HG03025 (cell line): ENCODE measurements around the gene VIPR2.

Experiments used
- ATAC-seq: cut with Tn5 transposase; IDR thresholded peaks from one replicate; pipeline ENCODE4 v1.9.1; 2021; ENCODE audit warnings: mild to moderate bottlenecking, moderate library complexity; ENCODE audit not compliant: unreplicated experiment, low FRiP score

Gene VIPR2

GRCh38 chr7:159048656-159049055 lies 96.0 kb downstream of the VIPR2 start:
- ATAC-seq, result no peak

- no peak for ATAC-seq
Observed at GRCh38 chr7:159047536-159047935, 97.1 kb downstream of the VIPR2 start.

GRCh38 chr7:159046300-159046699 lies 98.4 kb downstream of the VIPR2 start:
- no peak for ATAC-seq

DNA sequence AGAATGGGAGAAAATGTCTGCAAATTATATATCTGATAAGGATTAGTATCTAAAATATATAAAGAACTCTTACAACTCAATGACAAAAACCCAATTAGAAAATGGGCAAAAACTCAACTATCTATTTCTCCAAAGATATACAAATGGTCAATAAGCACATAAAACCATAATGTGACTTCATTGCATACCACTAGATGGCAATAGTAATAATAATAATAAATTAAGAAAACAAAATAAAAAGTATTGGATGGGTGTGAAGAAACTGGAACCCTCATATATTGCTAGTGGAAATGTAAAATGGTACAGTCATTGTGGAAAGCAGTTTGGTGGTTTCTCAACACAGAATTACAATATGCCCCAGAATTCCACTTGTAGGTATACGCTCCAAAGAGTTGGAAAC lies 98.8 kb downstream of the VIPR2 start:
- no peak for ATAC-seq

GRCh38 chr7:159042581-159043101 lies 102.0 kb downstream of the VIPR2 start:
- ATAC-seq, result no peak

GRCh38 chr7:159042103-159042502 lies 102.6 kb downstream of the VIPR2 start:
- ATAC-seq, result no peak

GRCh38 chr7:159040912-159041711 lies 103.6 kb downstream of the VIPR2 start:
- no peak for ATAC-seq

- no peak for ATAC-seq
Observed at GRCh38 chr7:159040146-159040545, 104.5 kb downstream of the VIPR2 start.

GRCh38 chr7:159039716-159040115 lies 105.0 kb downstream of the VIPR2 start:
- ATAC-seq, result no peak

DNA sequence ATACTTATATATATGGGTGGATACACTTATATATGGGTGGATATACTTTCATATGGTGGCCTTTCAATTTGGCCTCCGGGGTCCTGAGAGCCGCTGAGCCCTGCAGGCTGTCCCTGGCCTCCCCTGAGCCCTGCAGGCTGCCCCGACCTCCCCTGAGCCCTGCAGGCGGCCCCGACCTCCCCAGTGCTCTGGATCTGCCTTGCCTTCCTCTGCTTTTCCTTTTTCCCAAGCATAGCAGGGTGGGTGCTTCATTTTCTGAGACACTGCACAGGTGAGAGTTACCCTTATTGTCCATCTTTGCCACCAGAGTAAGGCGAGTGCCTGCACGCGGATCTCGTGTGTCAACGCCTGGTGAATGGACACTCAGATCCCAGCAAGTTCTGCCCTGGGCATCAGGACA lies 106.6 kb downstream of the VIPR2 start:
- no peak for ATAC-seq

- no peak for ATAC-seq
Observed at GRCh38 chr7:159036916-159037605, 107.6 kb downstream of the VIPR2 start.

GRCh38 chr7:159035571-159036073 lies 109.0 kb downstream of the VIPR2 start:
- ATAC-seq, result no peak

- no peak for ATAC-seq
Observed at GRCh38 chr7:159034988-159035387, 109.7 kb downstream of the VIPR2 start.

- no peak for ATAC-seq
Observed at GRCh38 chr7:159034394-159034793, 110.3 kb downstream of the VIPR2 start.

- ATAC-seq, result no peak
Observed at GRCh38 chr7:159033956-159034355, 110.7 kb downstream of the VIPR2 start.

- ATAC-seq, result no peak
Observed at GRCh38 chr7:159033473-159033825, 111.2 kb downstream of the VIPR2 start.

DNA sequence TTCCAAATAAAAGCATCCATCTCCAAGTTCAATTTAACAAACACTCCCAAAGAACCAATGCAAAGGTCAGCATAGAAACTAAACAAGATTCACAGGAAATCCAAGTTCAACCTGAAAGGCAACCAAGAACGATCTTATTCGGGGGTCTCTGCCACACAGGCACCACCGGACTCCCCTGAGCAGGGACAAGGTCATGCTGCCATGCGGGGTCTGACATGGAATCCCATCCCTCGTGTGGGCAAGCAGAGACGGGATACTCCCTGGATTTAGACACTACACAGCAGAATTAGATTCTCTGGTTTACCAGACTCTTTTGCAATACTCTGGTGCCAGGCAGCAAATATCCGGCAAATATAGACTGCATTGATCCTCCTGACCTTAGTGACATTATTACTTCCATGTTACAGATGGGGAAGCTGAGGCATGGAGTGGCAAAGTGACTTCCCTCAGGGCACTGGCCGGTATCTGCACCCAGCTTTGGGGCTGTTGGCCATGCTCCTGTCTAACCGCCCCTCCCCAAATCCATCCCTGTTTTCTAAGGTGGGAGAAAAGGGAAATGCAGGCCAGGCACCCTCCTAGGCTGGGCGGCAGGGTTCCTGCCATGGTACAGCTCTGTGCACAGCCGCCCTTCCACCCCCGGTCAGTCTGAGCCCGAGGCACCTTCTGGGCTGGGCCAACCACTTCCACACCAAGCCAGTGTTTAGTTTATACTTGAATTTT lies 111.8 kb downstream of the VIPR2 start:
- no peak for ATAC-seq

DNA sequence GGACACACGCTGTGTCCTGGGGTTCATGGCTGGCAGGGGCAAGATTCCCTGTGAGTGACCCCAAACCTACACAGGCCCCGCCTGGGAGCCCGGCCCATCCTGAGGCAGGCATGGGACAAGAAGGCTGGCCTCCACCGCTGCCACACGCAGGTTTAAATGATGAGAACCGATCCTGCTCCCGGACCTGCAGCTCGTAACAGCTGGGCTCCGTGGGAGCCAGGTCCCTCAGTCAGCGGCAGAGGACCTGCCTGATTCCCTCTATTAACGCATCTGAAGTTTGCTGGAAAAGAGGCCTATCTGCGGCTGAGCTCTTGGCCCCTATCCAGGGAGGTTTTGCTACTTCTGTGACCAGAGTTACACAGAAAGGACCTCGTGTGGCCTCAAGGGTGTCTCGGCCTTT lies 112.3 kb downstream of the VIPR2 start:
- no peak for ATAC-seq

- no peak for ATAC-seq
Observed at GRCh38 chr7:159031750-159032149, 112.9 kb downstream of the VIPR2 start.

DNA sequence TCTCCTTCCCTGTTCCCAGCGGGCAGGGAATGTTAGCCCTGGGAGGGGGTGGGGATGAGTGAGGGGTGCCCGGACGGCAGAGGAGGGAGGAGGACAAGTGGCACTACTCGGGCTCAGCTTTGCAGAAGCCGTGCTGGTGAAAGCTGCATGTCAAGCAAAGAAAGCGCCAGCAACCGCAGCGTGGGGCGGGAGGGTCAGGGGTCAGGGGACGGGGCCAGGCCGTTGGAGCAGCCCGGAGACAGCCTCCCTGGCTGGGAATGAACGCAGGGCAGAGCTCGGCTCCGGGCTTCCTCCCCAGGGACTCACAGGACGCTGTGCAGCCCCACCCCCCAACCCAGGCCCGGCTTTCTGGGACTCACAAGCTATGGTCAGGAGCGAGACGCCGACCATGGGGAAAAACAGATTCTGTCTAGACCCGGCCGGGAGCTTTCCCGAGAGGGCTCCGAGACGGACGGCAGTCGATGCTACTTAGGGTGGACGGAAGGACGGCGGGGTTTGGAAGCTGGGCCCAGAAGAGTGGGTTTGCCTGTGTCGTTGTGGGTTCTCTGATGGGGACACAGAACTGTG lies 113.4 kb downstream of the VIPR2 start:
- ATAC-seq, result no peak
